IMR-90 (cell line): ENCODE data around the gene NSF. TPM values are rescaled to one million over a fixed set of nuclear protein-coding genes. Genes with fewer than 3 reads are reported as not detected.

Experiments used
- ATAC-seq: fragments of 200-7000 bp; cut with Tn5 transposase; 2 replicates; pipeline ENCODE4 v1.9.1; 2020; ENCODE audit warnings: low read depth, mild to moderate bottlenecking, moderate library complexity
- BruUV-seq: library from RNA; stranded (reverse); fragments of 400-500 nt; replicated peaks from 2 replicates; lab custom pipeline; 2021; lab: Mats Ljungman, UMichigan
- CTCF ChIA-PET: fragments of 300-600 bp; formaldehyde crosslinking; extraction: SDS; loops from one replicate; lab custom pipeline; 2021; ENCODE audit warnings: antibody characterized with exemption; lab: Yijun Ruan, JAX
- POLR2A ChIA-PET: fragments of 300-600 bp; sonication (Branson Sonifier 250); formaldehyde crosslinking; loops from one replicate; lab custom pipeline; 2022; ENCODE audit warnings: antibody characterized with exemption; ENCODE audit not compliant: unreplicated experiment; lab: Charles Lee
- DNase-seq: peaks from one replicate; pipeline ENCODE4 v3.0.0; 2013
- H2AFZ ChIP-seq: replicated peaks from 2 replicates; pipeline ENCODE3; 2013; ENCODE audit warnings: low read length, mild to moderate bottlenecking; ENCODE audit not compliant: poor library complexity
- H2AK5ac ChIP-seq: 2 replicates; pipeline ENCODE4 v1.6.1; 2013; ENCODE audit warnings: low read depth, low read length, inconsistent platforms
- H2AK9ac ChIP-seq: replicated peaks from 2 replicates; pipeline ENCODE3; 2013; ENCODE audit warnings: mild to moderate bottlenecking, low read depth, low read length, moderate library complexity; ENCODE audit not compliant: poor library complexity
- H2BK120ac ChIP-seq: 2 replicates; pipeline ENCODE4 v1.6.1; 2013; ENCODE audit warnings: low read depth, low read length, inconsistent platforms
- H2BK15ac ChIP-seq: 3 replicates; pipeline ENCODE4 v1.6.1; 2013; ENCODE audit warnings: low read depth, low read length, inconsistent platforms
- H2BK20ac ChIP-seq: 2 replicates; pipeline ENCODE4 v1.6.1; 2013; ENCODE audit warnings: low read depth, mild to moderate bottlenecking, inconsistent platforms, low read length, moderate library complexity
- H2BK5ac ChIP-seq: 2 replicates; pipeline ENCODE4 v1.6.1; 2013; ENCODE audit warnings: mild to moderate bottlenecking, low read depth, low read length, inconsistent platforms; ENCODE audit not compliant: poor library complexity, severe bottlenecking
- H3K14ac ChIP-seq: replicated peaks from 2 replicates; pipeline ENCODE4 v1.6.1; 2013; ENCODE audit warnings: low read depth, low read length, inconsistent platforms
- H3K18ac ChIP-seq: 2 replicates; pipeline ENCODE4 v1.6.1; 2013; ENCODE audit warnings: low read depth, low read length, control low read depth
- H3K23ac ChIP-seq: 2 replicates; pipeline ENCODE4 v1.6.1; 2013; ENCODE audit warnings: low read depth, low read length, inconsistent platforms
- H3K27ac ChIP-seq: 2 replicates; pipeline ENCODE4 v1.5.1; 2013; ENCODE audit warnings: mild to moderate bottlenecking, control low read depth, low read length; ENCODE audit not compliant: insufficient read depth
- H3K27me3 ChIP-seq: 2 replicates; pipeline ENCODE4 v1.6.1; 2013; ENCODE audit warnings: low read length; ENCODE audit not compliant: control insufficient read depth, insufficient read depth
- H3K36me3 ChIP-seq: 2 replicates; pipeline ENCODE4 v1.6.1; 2013; ENCODE audit warnings: low read length, mixed read lengths; ENCODE audit not compliant: control insufficient read depth, insufficient read depth
- H3K4ac ChIP-seq: 2 replicates; pipeline ENCODE4 v1.6.1; 2013; ENCODE audit warnings: low read depth, low read length, inconsistent platforms
- H3K4me1 ChIP-seq: 2 replicates; pipeline ENCODE4 v1.6.1; 2013; ENCODE audit warnings: low read length, mixed read lengths; ENCODE audit not compliant: control insufficient read depth, insufficient read depth
- H3K4me2 ChIP-seq: 2 replicates; pipeline ENCODE4 v1.6.1; 2013; ENCODE audit warnings: low read depth, mild to moderate bottlenecking, control low read depth, low read length, moderate library complexity
- H3K4me3 ChIP-seq: 2 replicates; pipeline ENCODE4 v1.5.1; 2013; ENCODE audit warnings: low read depth, mild to moderate bottlenecking, control low read depth, low read length, moderate library complexity; ENCODE audit not compliant: insufficient read depth
- H3K56ac ChIP-seq: 2 replicates; pipeline ENCODE4 v1.6.1; 2013; ENCODE audit warnings: low read length, inconsistent platforms; ENCODE audit not compliant: insufficient read depth; ENCODE audit errors: extremely low read depth
- H3K79me1 ChIP-seq, 2 experiments: 2 replicates each; pipeline ENCODE4 v1.6.1; 2013; ENCODE audit warnings: low read length in 2 of 2, inconsistent platforms in 1 of 2, low read depth in 1 of 2
- H3K9ac ChIP-seq: 2 replicates; pipeline ENCODE4 v1.6.1; 2013; ENCODE audit warnings: low read depth, low read length, control low read depth
- H3K9me1 ChIP-seq: 2 replicates; pipeline ENCODE4 v1.6.1; 2013; ENCODE audit warnings: low read length, inconsistent platforms; ENCODE audit not compliant: insufficient read depth
- H3K9me3 ChIP-seq: 2 replicates; pipeline ENCODE4 v1.6.1; 2013; ENCODE audit warnings: low read length; ENCODE audit not compliant: control insufficient read depth, insufficient read depth
- H4K20me1 ChIP-seq: 2 replicates; pipeline ENCODE4 v1.6.1; 2013; ENCODE audit warnings: low read length, inconsistent platforms; ENCODE audit not compliant: insufficient read depth
- H4K5ac ChIP-seq: 2 replicates; pipeline ENCODE4 v1.6.1; 2013; ENCODE audit warnings: mild to moderate bottlenecking, low read depth, low read length, control low read depth
- H4K8ac ChIP-seq, 2 experiments: 2 replicates each; pipeline ENCODE4 v1.6.1; 2013; ENCODE audit warnings: low read depth in 2 of 2, low read length in 2 of 2, control low read depth in 1 of 2, inconsistent platforms in 1 of 2
- H4K91ac ChIP-seq: 2 replicates; pipeline ENCODE4 v1.6.1; 2013; ENCODE audit warnings: low read depth, low read length, inconsistent platforms; ENCODE audit not compliant: insufficient read depth
- BHLHE40 ChIP-seq: fragments of 150-350 bp; IDR thresholded peaks from 2 replicates; pipeline ENCODE4 v1.6.1; 2016; ENCODE audit warnings: mild to moderate bottlenecking, low read depth, low read length
- CHD1 ChIP-seq: IDR thresholded peaks from 2 replicates; pipeline ENCODE4 v1.6.1; 2012; ENCODE audit warnings: low read depth, low read length, improper control_type of control experiment
- CTCF ChIP-seq: conservative IDR thresholded peaks from 2 replicates; pipeline ENCODE4 v1.5.1; 2012; ENCODE audit warnings: mild to moderate bottlenecking, low read depth, low read length, improper control_type of control experiment
- ELK1 ChIP-seq: fragments of 150-350 bp; IDR thresholded peaks from 2 replicates; pipeline ENCODE4 v1.6.1; 2016; ENCODE audit warnings: low read depth, mild to moderate bottlenecking, low read length, moderate library complexity, borderline replicate concordance
- MAFK ChIP-seq: IDR thresholded peaks from 2 replicates; pipeline ENCODE4 v1.6.1; 2012; ENCODE audit warnings: low read depth, low read length, improper control_type of control experiment
- MAZ ChIP-seq: IDR thresholded peaks from 2 replicates; pipeline ENCODE4 v1.6.1; 2012; ENCODE audit warnings: low read depth, mild to moderate bottlenecking, low read length, improper control_type of control experiment, moderate library complexity, borderline replicate concordance
- MXI1 ChIP-seq: IDR thresholded peaks from 2 replicates; pipeline ENCODE4 v1.6.1; 2012; ENCODE audit warnings: low read depth, mild to moderate bottlenecking, low read length, moderate library complexity, borderline replicate concordance
- NFE2L2 ChIP-seq: fragments of 150-350 bp; IDR thresholded peaks from 2 replicates; pipeline ENCODE4 v1.6.1; 2016; ENCODE audit warnings: low read depth, mild to moderate bottlenecking, low read length
- POLR2A ChIP-seq: IDR thresholded peaks from 2 replicates; pipeline ENCODE4 v1.6.1; 2012; ENCODE audit warnings: mild to moderate bottlenecking, low read depth, low read length
- RAD21 ChIP-seq: IDR thresholded peaks from 2 replicates; pipeline ENCODE4 v1.6.1; 2012; ENCODE audit warnings: low read length, improper control_type of control experiment
- RCOR1 ChIP-seq: IDR thresholded peaks from 2 replicates; pipeline ENCODE4 v1.6.1; 2012; ENCODE audit warnings: mild to moderate bottlenecking, low read length, improper control_type of control experiment; ENCODE audit not compliant: insufficient replicate concordance
- RFX5 ChIP-seq: IDR thresholded peaks from 2 replicates; pipeline ENCODE4 v1.8.0; 2012; ENCODE audit warnings: low read depth, mild to moderate bottlenecking, low read length, moderate library complexity
- SMC3 ChIP-seq: fragments of 150-350 bp; IDR thresholded peaks from 2 replicates; pipeline ENCODE4 v1.6.1; 2016; ENCODE audit warnings: low read depth, mild to moderate bottlenecking, antibody characterized with exemption, low read length, moderate library complexity
- WGBS, 2 experiments: methylation state at CpG; one replicate each; pipeline versions ENCODE4 v1.1.5 to v1.1.7; 2013; ENCODE audit warnings: missing lambda C conversion rate in 2 of 2; ENCODE audit not compliant: insufficient read length in 1 of 2; ENCODE audit errors: extremely low coverage in 2 of 2; 5-methylcytosine and 5-hydroxymethylcytosine counted together
- dilution Hi-C: fragments of 300-500 bp; cut with HindIII; formaldehyde crosslinking; loops from one replicate; pipeline ENCODE4 v1.14.3; 2018; ENCODE audit warnings: low sequenced_read_pairs; ENCODE audit not compliant: unreplicated experiment
- in situ Hi-C: fragments of 300-500 bp; cut with MboI; formaldehyde crosslinking; loops from 3 replicates; pipeline ENCODE4 v1.14.3; 2019; ENCODE audit warnings: low sequenced_read_pairs, inconsistent platforms, mixed read lengths
- intact Hi-C: fragments of 100-400 bp; cut with micrococcal nuclease; formaldehyde crosslinking; loops from 2 replicates; pipeline ENCODE4 v1.10.0; 2022
- polyA plus RNA-seq, 3 experiments: library from polyadenylated mRNA; depleted of rRNA; stranded (reverse); fragments of >200 nt; gene quantifications; 2 replicates each; pipeline ENCODE4 v1.2.3, GENCODE V29; 2012; ENCODE audit warnings: low replicate concordance in 1 of 3
- total RNA-seq: library from RNA; depleted of rRNA; stranded (reverse); fragments of >200 nt; gene quantifications from 2 replicates; pipeline ENCODE4 v1.2.3, GENCODE V29; 2012
- TF ChIP-seq, protein P1 (sequence below): fragments of 150-350 bp; IDR thresholded peaks from 2 replicates; pipeline ENCODE4 v1.6.1; 2017; ENCODE audit warnings: mild to moderate bottlenecking, antibody characterized with exemption, low read length, low read depth

NSF gene
- total and polyA plus RNA-seq, 2 of the 4 experiments (the other 2 are of a cell fraction), result 38.9 to 110 TPM

DNA sequence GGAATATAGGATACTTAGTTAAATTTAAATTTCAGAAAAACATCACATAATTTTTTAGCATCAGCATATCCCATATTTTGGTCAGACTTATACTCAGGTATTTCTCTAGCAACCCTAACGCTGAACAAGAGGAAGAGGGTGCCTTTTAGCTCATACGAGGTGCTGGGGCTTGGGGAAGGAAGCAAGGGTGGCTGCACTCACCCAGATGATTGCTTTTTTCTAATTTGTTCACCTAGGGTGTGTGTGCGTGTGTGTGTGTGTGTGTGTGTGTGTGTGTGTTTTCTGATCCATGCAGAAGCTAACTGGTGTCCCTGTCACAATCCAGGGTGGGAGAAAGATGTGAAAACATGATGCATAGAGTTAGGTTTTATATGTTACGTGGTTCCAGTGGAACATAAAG lies 146.9 kb downstream of the NSF start:
- Histone ChIP-seq H3K4ac (no peak overlapping the region), H2BK20ac (no peak overlapping the region), H4K20me1 (no peaks in the 10 kb centered on the region), H2AK9ac (no peak overlapping the region), H2BK5ac (no peak overlapping the region), H3K36me3 (peaks cover 5% of the 10 kb centered on the region), H3K79me1 (peaks cover 0 to under 1% of the 10 kb centered on the region in 2 experiments; a peak in 1 of 4 replicates), H3K9me1 (peaks cover 5% of the 10 kb centered on the region), H3K27ac (no peak overlapping the region), H3K9me3 (no peaks in the 10 kb centered on the region), H4K5ac (no peak overlapping the region), H3K56ac (no peak overlapping the region), H4K91ac (no peak overlapping the region), H3K4me2 (no peak overlapping the region), H2BK15ac (no peak overlapping the region), H2BK120ac (no peak overlapping the region), H3K18ac (no peak overlapping the region), H3K27me3 (no peaks in the 10 kb centered on the region), H3K4me3 (no peak overlapping the region), H3K4me1 (peaks cover 3% of the 10 kb centered on the region; the same call in 1 of the 2 replicates), H3K14ac (no peak overlapping the region), H4K8ac (no peak overlapping the region), H3K9ac (no peak overlapping the region), H2AFZ (no peak overlapping the region), H2AK5ac (no peak overlapping the region), H3K23ac (no peak overlapping the region)
- dilution Hi-C loops, result no loop called here
- ChIA-PET CTCF (no interaction called here), POLR2A (no interaction called here)
- ATAC-seq (no peak), DNase-seq (no peak)
- in situ Hi-C loops, result loop anchor here (25.0 kb wide), 1 partner anchor 1150 kb away; no protein-coding TSS in a partner anchor
- intact Hi-C loops, result no loop called here
- 75% methylated on average over 2 of the region's 4 CpGs; no CpG with 5 or more reads in 1 of the 2 experiments for WGBS, 2 experiments
- BruUV-seq, result no TSS peak
- TF ChIP-seq ELK1, result no peak
- TF ChIP-seq, protein P1, sequence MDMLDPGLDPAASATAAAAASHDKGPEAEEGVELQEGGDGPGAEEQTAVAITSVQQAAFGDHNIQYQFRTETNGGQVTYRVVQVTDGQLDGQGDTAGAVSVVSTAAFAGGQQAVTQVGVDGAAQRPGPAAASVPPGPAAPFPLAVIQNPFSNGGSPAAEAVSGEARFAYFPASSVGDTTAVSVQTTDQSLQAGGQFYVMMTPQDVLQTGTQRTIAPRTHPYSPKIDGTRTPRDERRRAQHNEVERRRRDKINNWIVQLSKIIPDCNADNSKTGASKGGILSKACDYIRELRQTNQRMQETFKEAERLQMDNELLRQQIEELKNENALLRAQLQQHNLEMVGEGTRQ, result no peak
- no peak for TF ChIP-seq BHLHE40
- TF ChIP-seq RCOR1, result no peak
- TF ChIP-seq POLR2A, result no peak
- TF ChIP-seq NFE2L2, result no peak
- TF ChIP-seq SMC3, result no peak
- TF ChIP-seq CHD1, result no peak
- TF ChIP-seq MXI1, result no peak
- no peak for TF ChIP-seq RFX5
- no peak for TF ChIP-seq CTCF
- TF ChIP-seq RAD21, result no peak
- no peak for TF ChIP-seq MAFK
- no peak for TF ChIP-seq MAZ
